GM21360 (cell line): ENCODE results near the gene HS3ST4.
"Not testable (repeated sequence)": the region's sequence is repeated elsewhere in the genome, so short reads cannot be mapped to it uniquely, and the experiment has no call there.

Experiments
- ATAC-seq: cut with Tn5 transposase; IDR thresholded peaks from one replicate; pipeline ENCODE4 v1.9.1; 2021; ENCODE audit warnings: mild to moderate bottlenecking, moderate library complexity; ENCODE audit not compliant: unreplicated experiment

The HS3ST4 gene

DNA sequence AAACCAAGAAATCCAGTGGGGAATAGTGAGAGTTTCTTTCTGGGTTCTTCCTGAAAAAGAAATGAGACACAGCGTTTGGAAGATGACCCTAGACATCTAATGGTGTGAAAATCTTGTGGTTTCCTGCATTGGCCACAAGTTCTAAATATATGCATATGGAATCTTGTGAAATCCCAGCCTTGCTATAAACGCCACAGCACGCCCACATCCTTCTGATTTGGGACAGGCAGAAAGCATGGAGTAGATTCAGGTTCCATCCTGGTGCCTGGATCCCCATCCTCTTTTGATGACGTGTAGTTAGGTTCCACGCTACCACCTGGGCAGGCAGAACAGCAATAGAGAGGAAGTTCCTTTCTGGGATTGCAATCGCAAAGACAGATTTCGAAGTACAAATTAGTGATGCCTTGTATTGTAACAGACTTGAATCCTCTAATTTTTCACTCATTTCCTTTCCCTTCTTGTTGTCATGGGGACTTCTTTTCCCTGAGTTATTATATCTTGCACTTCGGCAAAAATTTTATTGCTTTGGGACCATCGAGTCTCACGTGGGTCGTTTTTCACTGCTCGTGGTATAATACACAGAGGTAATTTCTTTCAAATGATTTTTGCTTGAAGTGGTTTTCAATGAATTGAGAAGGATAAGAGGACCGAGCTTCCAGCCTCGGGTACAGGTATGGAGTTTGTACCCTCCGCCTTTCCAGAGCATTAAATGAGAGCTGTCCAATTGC, 37.6 kb downstream of the HS3ST4 start:
- ATAC-seq = no peak

DNA sequence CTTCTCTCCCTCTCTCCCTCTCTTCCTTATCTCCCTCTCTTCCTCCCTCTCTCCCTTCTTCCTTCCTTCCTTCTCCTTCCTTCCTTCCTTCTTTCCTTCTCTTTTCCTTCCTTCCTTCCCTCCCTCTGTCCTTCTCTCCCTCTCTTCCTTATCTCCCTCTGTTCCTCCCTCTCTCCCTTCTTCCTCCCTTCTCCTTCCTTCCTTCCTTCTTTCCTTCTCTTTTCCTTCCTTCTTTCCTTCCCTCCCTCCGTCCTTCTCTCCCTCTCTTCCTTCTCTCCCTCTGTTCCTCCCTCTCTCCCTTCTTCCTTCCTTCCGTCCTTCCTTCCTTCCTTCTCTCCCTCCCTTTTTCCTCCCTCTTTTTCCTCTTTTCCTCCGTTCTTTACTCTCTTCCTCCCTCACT, 38.6 kb downstream of the HS3ST4 start:
- no peak for ATAC-seq

DNA sequence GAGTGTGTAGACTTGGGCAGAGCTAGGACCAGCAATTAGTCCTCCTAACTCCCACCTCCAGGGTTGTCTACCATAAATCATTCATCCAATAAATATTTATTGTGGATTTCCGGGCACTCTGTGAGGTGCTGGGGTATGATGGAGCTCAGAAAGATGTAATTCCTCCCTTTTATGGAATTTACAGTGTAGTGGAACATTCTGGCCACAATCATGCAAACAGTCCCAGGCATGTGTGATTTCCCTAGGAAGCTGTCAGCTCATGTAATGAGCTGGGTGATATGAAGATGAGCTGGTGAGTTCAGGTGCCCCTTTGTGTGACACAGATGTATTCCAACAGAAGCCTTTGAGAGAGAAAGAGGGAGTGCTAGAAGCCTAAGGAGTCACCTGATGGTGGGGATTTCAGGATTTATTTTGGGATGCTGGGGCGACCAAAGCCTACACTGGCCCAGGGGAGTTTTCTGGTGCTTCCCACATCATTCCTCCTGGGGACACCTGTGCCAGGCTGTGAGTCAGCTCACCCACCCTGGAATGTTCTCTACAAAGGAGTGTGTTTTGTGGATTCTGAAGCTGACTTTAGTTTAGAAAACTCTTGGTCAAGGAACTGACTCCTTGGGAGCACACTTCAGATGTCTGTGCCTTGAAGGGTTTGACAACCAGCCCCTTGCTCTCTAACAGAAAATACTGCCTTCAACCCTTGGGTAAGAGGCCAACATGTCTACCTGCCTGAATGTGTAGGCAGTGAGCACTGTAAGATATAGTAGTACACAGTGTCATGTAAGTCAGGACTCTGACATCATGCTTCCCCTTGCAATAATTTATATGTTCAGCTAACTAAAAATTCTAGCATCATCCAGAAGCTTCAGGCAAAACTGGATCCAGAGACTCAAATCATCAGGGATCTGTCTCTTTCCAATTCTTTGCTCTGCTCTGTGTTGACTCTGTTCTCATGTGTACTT, 42.9 kb downstream of the HS3ST4 start:
- ATAC-seq = no peak

DNA sequence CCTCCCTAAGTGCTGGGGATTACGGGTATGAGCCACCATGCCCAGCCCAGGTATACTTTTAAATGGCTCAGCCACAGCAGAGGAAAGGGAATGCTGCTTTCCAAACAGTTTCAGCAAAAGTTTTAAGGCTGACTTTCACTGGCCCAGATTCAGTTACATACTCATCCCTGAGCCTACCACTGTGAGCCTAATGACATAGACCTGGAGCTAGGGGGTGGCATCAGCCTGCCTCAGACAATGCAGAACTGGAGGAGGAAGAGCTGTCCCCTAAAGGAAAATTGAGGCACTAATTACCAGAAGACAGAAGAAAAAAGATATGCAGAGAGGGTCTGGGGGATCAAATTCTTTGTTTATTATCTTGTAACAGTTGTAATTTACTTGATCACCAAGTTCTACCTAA, 43.9 kb downstream of the HS3ST4 start:
- ATAC-seq = no peak

DNA sequence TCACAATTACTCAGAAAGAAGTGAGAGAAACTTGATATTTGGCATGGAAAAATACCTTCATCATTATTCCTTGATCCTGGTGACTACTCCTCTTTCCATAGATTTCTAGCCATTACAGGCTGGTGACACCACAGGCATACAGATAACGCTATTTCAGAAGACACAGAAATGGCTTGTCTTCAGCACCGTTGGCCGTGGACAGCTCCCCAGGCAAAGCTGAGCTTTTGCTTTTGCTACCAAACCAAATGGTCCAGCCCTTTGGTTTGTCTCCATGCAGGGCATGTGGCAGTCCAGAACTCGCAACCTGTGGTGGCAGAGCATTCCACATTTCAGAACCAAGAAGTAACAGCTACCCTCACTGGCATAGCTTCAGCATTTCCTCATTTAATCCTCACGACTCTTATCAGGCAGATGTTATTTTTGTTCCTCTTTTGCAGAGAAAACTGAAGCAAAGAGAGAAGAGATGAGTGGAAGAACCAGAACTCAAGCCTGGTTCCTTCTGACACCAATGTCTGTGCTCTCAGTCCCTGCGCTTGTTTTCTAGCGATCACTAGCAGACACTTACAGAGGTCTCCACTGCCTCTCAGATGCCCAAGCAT, 55.5 kb downstream of the HS3ST4 start:
- no peak for ATAC-seq

DNA sequence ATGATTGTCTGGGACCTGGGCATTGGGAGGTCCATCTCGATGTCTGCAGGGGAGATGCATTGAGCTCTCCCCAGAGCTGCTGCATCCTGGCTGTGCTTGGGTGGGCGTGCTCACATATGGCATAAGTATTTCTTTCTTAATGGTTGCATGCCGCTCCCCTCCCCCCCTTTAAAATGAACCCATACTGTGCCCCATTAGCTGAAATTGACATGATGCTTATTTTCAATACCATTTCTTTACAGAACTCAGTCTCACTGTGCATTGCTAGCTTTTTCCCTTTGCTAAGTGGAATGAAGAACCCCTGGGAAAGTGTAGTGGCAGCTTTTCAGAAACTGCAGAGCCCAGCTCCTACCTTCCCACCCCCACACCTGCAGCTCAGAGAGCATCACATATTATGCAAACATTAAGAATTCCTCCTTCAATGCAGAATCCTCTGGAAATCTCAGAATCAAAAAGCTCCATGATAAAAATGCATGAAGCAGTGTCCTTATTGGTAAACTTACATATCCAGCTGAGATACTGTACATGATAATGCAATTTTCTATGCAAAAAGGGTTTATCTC, 56.4 kb downstream of the HS3ST4 start:
- no peak for ATAC-seq

DNA sequence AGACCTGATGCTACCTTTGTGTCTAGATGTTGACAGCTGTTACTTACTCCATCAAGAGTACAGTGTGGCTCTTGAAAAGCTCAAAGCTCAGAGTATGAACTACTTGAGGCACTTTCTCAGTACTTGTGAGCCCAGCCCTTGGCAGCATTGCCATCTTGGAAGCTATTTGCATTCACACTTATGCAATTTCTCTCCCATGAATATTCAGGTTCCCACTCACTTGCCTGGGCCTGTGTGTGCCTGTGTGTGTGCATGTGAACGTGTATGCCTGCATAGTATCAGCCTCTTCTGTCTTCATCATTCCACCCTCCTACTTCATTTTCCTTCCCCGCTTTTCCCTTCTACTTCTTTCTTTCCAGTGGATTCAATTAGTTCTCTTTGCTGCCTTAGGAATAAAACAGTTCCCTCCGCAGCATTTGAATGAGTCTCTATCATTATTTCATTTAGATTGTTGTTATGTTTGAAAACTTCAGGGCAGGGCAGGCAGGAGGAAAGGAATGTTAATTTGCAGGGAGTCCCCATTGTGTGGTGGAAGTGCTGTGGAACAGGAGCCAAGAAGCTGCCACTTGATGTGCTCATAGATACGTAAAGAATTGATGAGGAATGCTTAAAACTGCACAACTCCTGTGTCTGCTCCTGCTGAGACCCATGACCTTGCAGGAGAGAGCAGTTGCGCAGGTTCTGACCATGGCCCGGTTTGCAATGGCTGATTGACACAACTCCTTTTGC, 58.9 kb downstream of the HS3ST4 start:
- no peak for ATAC-seq

DNA sequence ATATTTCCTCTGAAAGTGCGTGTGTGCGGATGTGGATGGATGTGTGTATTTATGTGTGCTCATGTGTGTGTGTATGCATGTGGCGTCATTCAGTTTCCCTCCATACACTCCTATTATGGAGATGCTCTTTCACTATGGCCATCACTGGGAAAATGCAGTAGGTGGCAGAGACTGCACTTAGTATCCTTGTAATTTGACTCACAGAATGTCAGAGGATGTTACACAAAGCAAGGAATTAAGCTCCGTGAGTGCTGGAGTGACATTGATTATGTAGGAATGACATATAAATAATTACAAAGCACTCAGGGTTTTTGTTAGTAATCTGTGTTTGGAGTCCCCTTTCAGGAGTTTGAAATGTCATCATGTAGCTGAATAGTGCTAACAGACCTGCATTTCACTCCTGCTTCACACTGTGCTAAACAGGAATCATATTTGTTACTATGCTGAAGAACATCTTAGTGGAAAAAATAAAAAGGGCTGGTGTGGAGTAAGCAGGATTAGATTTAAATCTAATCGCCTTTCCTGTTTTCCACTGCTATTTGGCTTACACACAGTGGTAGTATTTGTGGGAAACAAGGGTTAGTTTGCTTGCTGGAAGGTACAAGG, 59.6 kb downstream of the HS3ST4 start:
- ATAC-seq = no peak

DNA sequence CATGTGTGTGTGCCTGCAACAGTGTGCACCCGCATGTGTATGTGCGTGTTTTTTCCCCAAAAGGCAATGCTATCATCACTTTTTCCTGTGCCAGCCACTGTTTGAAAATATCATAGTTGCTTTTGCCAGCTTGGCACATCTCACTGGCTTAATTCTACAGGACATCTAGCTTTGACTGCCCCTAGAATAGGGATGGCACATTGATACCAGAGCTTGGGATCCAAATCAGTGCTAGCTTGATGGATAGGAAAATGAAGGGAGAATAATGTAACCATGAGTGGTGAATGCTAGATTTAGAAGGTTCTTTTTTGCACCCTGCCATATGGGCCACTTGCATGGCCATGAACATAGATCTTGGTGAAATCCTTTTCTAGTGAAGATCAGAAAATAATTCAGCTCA, 72.7 kb downstream of the HS3ST4 start:
- ATAC-seq = no peak

DNA sequence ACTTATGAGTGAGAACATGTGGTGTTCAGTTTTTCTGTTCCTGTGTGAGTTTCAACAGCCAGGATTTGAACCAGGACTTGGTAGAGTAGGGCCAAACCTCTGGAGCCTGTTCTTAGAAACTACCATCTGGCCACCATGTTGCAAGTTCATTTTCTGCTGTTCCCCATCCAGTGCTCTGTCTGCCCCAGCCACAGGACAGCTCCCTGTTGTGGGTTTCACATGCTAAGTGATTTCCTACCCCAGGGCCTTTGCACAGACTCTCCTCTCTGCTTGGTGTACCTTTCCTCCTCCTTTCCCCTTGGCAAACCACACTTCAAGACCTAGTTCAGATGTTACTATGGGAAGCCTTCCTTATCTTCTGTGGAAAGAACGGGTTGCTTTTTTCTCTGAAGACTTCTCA, 79.5 kb downstream of the HS3ST4 start:
- no peak for ATAC-seq

DNA sequence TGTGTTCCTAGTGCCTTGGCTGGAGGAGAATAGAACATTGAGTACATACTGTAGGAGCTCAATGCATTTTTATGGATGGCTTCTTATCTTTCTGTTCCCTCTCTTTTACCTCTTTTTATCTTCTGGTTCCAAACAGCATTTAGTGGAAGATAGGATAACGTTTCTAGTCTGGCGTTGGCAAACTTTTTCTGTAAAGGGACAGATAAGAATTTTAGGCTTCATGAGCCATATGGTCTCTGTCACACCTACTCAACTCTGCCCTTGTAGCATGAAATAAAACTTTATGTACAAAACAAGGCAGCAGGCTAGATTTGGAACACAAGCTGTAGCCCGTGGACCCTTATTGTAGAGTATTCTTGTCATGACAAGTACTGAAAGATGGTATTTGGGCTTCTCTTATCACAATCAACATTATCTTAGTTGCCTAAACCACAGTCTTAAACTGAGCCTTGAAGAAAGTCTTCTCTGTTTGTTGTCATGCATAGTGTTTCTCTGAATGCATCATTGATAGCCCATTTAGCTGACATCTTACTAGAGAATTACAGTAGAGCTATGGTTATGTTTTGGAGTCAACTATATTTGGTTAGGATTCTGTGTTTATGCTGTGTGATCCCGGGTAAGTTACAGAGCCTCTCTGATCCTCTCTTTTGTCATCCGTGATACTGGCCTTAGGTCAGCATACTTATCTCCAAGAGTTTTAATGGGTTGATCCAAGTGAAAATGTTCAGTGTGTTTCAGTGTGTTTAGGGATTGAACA, 80.2 kb downstream of the HS3ST4 start:
- ATAC-seq = no peak

DNA sequence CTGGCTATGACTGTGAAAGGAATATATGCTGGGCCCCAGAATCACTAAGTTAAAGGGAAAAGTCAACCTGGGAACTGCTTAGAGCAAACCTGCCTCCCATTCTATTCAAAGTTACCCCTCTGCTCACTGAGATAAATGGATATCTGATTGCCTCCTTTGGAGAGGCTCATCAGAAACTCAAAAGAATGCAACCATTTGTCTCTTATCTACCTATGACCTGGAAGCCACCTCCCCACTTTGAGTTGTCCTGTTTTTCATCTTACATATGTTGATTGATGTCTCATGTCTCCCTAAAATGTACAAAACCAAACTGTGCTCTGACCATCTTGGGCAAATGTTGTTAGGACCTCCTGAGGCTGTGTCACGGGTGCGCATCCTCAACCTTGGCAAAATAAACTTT, 84.5 kb downstream of the HS3ST4 start:
- ATAC-seq = not testable (repeated sequence)

DNA sequence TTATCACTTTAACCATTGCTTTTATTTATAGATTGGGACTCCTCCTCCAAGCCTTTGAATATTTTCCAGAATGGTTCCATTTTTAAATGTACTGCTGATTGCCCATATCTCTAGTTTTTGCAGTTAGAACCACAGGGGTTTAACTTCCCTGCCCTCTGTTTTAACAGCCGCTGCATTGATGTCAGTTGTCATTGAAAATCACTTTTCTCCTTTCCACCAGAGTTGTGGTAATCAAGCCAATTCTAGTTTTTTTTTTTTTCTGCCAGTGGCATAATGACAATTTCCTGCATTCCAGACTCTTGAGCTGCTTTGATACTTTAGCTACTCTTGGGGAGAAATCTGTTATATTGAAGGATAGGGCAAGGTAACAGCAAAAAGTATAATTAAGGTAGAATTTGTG, 91.5 kb downstream of the HS3ST4 start:
- ATAC-seq = no peak

DNA sequence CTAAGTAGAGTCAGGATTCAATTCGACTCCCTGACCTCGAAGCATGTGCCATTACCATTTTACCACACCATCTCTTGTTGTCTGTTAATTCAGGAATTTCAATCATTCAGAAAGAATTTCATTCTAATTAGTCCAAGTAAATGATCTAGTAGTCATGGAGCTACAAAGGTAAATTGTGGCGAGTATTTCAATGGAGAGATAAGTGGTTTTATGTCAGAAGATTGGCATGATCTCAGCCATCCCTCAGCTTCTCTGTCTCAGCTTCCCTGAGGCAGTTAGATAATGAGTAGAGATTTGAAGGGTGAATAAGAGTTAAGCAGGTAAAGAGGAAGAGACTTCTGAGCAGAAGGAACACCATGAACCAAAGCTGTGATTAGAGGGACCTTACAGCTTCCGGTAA, 93.6 kb downstream of the HS3ST4 start:
- ATAC-seq = no peak

DNA sequence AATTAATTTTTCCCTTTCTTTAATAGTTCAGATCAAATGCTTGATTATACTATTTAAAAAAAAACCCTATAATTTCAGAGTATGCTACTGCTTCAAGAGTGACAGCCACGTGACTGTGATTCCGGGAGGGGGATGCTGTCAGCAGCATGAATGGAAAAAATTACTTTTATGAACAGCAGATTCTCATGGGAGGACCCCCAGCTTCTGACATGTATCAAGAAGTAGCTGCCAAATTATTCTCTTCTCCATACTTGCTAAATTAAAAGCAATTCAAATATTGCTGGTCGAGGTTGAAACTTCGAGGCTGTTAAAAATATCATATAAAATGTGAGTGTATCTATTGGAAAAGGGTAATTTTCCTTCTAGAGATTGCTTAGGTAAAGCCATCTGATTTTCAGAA, 95.0 kb downstream of the HS3ST4 start:
- ATAC-seq = no peak

DNA sequence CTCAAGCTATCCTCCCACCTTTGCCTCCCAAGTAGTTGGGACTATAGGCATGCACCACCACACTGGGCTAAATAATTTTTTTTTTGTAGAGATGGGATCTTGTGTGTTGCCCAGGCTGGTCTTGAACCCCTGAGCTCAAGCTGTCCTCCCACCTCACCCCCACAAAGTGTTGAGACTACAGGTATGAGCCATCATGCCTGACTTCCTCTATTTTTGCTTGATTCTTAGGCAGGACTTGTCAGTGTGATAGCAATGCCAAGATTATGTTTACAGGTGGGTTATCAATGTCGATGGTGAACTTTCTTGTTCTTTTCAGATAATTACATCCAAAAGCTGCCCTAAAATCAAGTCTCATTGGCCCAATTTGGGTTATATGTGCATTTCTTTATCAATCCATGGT, 96.9 kb downstream of the HS3ST4 start:
- ATAC-seq = no peak

DNA sequence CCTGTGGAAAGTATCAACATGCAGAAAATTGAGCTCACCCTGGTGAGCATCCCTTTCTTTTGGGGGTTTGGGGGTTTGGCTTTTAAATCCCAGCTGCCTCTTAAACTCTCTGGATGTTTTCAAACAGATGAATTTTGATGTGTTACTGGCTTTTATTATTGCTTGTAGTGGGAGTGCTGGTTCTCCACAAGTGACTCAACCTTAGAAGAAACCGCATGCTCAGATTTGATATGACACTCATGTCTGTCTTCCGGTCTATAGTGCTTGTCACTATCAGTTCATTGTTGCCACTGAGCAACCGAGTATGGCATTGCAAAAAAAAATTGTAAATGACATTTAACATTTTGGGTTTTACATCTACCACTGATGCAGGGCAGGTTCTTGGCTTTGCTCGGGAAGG, 104.5 kb downstream of the HS3ST4 start:
- ATAC-seq = no peak

DNA sequence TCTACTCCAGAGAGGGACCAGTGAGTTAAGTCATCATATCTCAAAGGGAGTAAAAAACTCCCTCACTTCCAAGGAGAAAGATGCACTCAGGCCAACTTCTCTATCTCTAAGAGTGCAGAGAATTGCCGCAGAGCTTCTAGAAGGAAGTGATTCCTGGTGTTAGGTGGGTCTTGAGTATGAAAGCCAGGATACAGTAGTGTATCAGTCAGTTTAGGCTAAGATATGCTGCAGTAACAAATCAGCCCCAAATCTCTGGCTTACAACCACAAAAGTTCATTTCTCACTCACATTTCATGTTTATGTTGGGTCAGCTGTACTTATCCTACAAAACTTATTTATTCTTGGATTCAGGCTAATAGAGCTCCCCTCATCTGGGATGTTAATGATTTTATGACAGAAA, 106.3 kb downstream of the HS3ST4 start:
- no peak for ATAC-seq

DNA sequence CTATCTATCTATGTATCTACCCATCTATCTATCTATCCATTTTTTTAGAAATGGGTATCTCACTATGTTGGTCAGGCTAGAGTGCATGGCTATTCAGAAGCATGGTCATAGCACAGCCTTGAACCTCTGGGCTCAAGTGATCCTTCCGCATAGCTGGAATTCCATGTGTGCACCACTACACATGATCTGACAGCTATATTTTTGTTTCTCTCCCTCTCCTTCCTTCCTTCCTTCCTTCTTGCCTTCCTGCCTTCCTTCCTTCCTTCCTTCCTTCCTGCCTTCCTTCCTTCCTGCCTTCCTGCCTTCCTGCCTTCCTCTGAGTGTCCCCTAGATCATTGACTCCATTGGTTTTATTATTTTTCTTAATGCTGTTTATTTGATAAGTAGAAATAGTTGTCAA, 108.1 kb downstream of the HS3ST4 start:
- ATAC-seq = no peak

DNA sequence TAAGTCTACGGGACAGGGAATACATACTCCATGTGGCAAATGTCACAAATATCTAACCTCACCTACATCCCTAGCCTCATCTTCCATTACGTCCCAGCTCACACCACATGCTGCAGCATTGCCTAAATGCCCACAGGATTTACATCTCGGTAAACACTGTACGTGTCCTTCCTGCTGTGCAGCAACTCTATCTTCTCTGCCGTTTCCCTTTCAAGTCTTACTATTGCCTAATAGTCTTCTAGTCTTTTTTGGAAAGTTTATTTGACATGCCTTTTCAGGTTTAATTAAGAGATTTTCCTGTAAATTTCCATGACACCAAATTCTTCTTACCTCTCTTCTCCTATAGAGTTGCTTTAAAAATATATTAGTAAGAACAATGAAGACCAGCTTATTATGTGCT, 120.5 kb downstream of the HS3ST4 start:
- no peak for ATAC-seq
